T follicular helper cell (primary cell): ENCODE measurements around the gene CXCL3.

ENCODE experiments used
- DNase-seq: peaks from one replicate; pipeline ENCODE4 v3.0.0-alpha.2; 2020; ENCODE audit warnings: low read depth

CXCL3 gene

GRCh38 chr4:74013264-74013663, 25.2 kb downstream of the CXCL3 start:
- no peak for DNase-seq

GRCh38 chr4:74012130-74012529, 26.4 kb downstream of the CXCL3 start:
- DNase-seq, result no peak

GRCh38 chr4:74009307-74009706, 29.2 kb downstream of the CXCL3 start:
- no peak for DNase-seq

DNA sequence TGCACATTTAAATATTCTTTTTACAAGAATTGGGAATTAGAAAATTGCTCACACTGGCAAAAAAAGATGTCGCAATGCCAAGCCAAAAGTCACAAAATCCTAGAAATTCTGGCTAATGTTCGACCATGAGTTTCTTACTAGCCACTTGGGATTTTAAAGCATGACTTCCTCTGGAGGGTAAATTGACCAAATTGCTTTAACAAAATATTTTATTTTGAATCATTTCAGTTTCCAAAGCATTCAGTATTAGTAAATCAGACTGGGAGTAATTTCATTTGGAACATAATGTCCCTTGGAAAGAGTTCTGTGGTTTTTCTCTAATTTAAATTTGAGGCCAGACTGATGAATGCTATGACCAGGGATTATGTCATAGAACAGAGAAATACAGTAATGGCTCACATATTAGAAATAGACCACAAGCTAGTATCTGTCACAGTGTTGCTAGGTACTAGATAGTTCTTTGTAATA, 32.4 kb downstream of the CXCL3 start:
- no peak for DNase-seq

- no peak for DNase-seq
Observed at GRCh38 chr4:74005528-74005927, 33.0 kb downstream of the CXCL3 start.

DNA sequence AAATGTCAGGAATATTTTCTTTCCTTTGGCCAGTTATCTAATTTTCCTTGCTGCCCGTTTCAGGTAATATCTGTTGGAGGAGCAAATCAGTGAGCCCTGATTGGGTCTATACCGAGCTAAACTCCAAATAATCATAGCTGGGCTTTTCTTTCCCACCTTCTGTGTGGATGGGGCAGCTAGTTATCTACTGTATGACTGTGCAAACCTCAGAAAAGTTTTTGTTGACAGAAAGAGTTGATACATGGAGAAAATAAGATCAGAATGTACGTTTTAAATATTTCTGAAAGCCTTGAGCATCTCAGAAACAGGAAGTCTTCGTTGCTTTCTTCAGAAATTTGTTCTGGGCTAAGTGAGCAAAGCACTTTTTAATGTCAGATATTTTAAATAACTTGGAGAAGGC, 33.8 kb downstream of the CXCL3 start:
- DNase-seq, result no peak

GRCh38 chr4:74000301-74000700, 38.2 kb downstream of the CXCL3 start:
- no peak for DNase-seq

DNA sequence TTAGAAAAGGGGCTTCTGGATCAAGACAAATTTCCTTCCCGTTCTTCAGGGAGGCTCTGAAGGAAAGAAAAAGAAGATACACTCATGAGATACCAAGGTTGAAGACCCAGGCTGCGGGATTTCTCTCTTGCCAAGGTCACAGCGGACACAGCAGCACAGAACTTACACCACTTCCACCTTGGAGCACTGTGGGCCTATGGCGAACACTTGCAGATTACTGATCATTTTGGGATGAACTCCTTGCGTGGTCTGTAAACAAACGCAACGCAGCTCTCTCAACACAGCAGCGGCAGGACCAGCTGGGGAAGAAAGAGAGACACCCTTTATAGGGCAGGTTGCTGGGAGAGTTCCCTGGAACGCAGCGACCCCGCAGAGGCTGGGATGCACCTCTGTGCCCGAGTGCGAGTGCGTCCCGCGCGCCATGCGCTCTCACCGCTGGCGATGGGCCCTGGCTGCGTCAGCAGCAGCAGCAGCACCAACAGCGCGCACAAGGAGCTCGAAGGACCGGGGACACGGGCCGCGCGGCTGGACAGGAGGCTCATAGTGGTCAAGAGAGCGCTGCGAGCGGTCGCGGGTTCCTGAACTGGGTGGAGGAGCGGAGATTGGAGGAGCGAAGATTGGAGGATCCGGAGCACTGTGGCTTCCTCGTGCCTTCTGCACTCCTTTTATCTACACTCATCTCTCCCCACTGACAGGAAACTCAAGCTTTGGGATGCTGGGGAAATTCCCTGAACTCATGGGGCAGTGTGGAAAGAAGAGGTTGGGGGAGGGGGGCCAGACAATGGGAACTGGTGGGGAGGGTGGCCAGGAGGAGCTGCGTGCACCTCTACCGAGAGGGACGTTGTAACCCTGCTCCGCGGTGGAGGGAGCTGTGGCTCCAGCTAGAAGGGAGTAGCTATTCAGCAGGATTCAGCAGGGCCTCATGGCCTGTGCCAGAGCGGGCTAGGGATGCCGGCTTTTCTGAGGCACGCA, 40.2 kb downstream of the CXCL3 start, which contains the start of gene CXCL5:
CXCL5 (minus strand) TSS at position 638 of the 972 bp plus-strand sequence; CDS start at position 542, 96 bp downstream.
- DNase-seq, result no peak

DNA sequence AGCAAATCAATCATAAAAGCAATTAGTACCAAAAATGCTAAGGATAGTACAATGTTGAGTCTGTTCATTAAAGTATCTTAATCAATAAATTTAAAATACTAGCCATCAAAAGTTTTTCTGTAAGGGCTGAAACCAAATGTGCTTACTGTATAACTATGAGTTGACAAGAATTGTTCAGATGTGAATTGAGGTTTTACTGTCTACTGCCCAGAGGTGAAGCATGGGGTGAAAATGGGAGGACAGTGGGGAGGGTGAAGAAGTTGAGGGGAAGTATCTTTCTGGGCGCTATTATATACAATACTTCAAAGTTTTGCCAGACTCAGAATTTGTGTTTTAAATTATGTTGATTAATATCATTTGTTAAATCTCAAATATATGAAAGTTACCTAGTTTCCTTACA, 46.4 kb downstream of the CXCL3 start:
- no peak for DNase-seq

DNA sequence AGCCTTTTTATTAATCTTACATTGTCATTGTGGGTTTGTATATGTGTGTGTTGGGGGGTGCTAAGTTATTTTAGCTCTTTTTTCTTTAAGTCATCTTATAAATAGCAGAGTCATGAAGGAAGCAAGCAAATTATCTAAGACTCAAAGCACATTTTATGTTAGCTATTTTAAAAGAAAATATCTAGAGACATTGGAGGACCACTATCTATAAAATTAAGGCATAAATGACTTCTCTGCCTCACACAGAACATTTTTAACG, 46.8 kb downstream of the CXCL3 start:
- DNase-seq, result no peak

GRCh38 chr4:73990988-73991741, 47.3 kb downstream of the CXCL3 start:
- DNase-seq, result no peak

DNA sequence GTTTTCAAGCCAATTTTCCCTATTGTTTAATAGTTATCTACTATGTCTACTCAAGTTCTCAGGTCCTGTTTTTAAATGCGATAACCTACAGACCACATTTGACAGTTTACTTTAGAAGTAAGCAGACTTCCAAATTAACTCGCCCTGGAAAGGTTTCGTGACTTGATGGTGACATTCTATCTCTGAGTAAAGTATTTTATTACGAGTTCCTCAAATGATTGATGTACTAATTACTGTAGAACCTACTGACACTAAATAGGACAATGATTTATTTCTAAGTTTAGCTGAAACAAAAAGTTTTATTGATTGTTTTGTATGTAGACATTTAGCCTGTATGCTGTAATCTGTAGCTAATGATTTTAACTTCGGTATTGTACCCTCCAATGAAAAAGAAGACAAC, 48.6 kb downstream of the CXCL3 start:
- no peak for DNase-seq

DNA sequence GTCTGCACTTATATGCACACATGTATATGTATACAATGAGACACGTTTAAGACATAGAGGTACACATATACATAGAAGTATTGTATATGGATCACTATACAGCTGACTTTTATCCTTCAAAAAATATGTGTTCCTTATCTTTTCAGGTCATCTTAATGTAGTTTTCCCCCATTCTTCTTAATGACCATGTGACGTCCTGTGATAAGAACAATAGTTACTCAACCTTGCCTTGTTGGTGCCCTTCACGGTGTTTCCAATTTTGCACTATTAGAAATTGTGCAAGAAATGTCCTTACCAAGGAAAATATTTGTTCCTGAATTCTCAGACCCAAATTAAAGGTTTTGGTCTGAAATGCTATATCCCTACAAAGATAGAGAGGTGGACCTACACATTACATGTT, 49.5 kb downstream of the CXCL3 start:
- DNase-seq, result no peak

DNA sequence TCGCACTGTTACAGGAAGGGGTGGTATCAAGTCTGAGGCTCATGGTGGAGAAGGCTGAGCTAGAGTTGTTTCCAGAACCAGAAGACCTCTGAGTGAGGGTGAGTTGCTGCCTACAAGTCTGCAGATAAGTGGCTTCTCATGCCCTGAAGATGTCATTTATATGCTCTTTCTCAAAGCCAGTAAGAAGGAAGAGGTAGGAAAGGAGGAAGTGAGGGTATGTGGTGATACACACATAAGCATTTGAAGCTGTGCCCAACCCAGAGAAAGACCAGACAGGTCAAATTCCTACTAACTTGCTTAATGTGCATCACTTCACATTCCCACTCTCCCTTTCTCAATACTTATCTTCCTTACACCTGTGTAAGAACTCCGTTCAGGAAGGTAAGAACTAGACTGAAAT, 50.4 kb downstream of the CXCL3 start, which contains the start of gene PPBP:
PPBP (minus strand) TSS at position 130 of the 400 bp plus-strand sequence; CDS start at position 43, 87 bp downstream.
- no peak for DNase-seq
